Central memory CD4-positive, alpha-beta T cell (primary cell): Measurements from ENCODE around the gene GRHL3.

Experiments
- DNase-seq: peaks from one replicate; pipeline ENCODE4 v3.0.0; 2022

Gene GRHL3

DNA sequence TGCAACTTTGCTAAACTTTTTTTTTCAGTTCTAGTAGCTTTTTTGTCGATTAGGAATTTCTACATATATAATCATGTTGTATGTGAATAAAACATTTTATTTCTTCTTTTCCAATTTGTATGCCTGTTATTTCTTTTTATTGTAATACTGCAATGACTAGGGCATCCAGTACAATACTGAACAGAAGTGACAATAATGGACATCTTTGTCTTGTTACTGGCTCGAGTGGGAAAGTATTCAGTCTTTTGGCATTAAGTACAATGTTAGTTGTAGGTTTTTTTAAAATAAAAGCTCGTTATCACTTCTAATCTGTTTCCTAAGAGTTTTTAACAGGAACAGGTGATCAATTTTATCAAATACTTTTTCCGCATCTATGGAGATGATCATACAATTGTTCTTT lies 84.6 kb downstream of the GRHL3 start:
- no peak for DNase-seq
